AG20443 (cell line): ENCODE measurements around the gene CLSTN1.

Experiments
- DNase-seq: peaks from one replicate; pipeline ENCODE4 v3.0.0; 2012; ENCODE audit warnings: low spot score, mixed read lengths

Gene CLSTN1

GRCh38 chr1:9850442-9851162 is 26.8 kb upstream of the CLSTN1 start:
- no peak for DNase-seq

GRCh38 chr1:9849691-9850441 is 26.1 kb upstream of the CLSTN1 start:
- DNase-seq, result no peak

GRCh38 chr1:9848022-9848421 is 24.3 kb upstream of the CLSTN1 start:
- DNase-seq, result no peak

GRCh38 chr1:9847269-9847668 is 23.5 kb upstream of the CLSTN1 start:
- no peak for DNase-seq

- no peak for DNase-seq
Observed at GRCh38 chr1:9846611-9847171, 22.9 kb upstream of the CLSTN1 start.

GRCh38 chr1:9845914-9846313 is 22.1 kb upstream of the CLSTN1 start:
- DNase-seq, result no peak

- no peak for DNase-seq
Observed at GRCh38 chr1:9844756-9845155, 21.0 kb upstream of the CLSTN1 start.

- DNase-seq, result peak; percentile 45
Observed at GRCh38 chr1:9844106-9844505, 20.3 kb upstream of the CLSTN1 start.

GRCh38 chr1:9843576-9843945 is 19.8 kb upstream of the CLSTN1 start:
- DNase-seq, result no peak

GRCh38 chr1:9842781-9843575 is 19.2 kb upstream of the CLSTN1 start:
- DNase-seq, result no peak

- no peak for DNase-seq
Observed at GRCh38 chr1:9842073-9842711, 18.4 kb upstream of the CLSTN1 start.

GRCh38 chr1:9841460-9841859 is 17.7 kb upstream of the CLSTN1 start:
- DNase-seq, result peak; percentile 2

- peak; percentile 4 for DNase-seq
Observed at GRCh38 chr1:9840176-9840575, 16.4 kb upstream of the CLSTN1 start.

- DNase-seq, result peak; percentile 4
Observed at GRCh38 chr1:9838946-9839345, 15.2 kb upstream of the CLSTN1 start.

GRCh38 chr1:9836632-9836960 is 12.8 kb upstream of the CLSTN1 start:
- DNase-seq, result peak; percentile 4

- peak; percentile 74 for DNase-seq
Observed at GRCh38 chr1:9835758-9836631, 12.2 kb upstream of the CLSTN1 start.

GRCh38 chr1:9835404-9835757 is 11.6 kb upstream of the CLSTN1 start:
- no peak for DNase-seq

- no peak for DNase-seq
Observed at GRCh38 chr1:9833632-9834031, 9.9 kb upstream of the CLSTN1 start.

- DNase-seq, result no peak
Observed at GRCh38 chr1:9827558-9828185, 3.9 kb upstream of the CLSTN1 start.

- no peak for DNase-seq
Observed at GRCh38 chr1:9826616-9827015, 2.9 kb upstream of the CLSTN1 start.

- DNase-seq, result no peak
Observed at GRCh38 chr1:9826087-9826486, 2.3 kb upstream of the CLSTN1 start.
